B cell (primary cell): ENCODE data around the gene LTBP2. TPM values are rescaled to one million over a fixed set of nuclear protein-coding genes. Genes with fewer than 3 reads are reported as not detected.
"Not testable (repeated sequence)": the region's sequence is repeated elsewhere in the genome, so short reads cannot be mapped to it uniquely, and the experiment has no call there.

Source experiments
- ATAC-seq: fragments of 200-7000 bp; cut with Tn5 transposase; one replicate; pipeline ENCODE4 v1.10.0; 2021; ENCODE audit warnings: low read depth, mild to moderate bottlenecking, moderate number of reproducible peaks, moderate library complexity
- CTCF ChIA-PET: fragments of 350-600 bp; sonication (Branson Sonifier 250); formaldehyde crosslinking; loops from one replicate; lab custom pipeline; 2021; ENCODE audit warnings: antibody characterized with exemption, inconsistent platforms; lab: Charles Lee
- POLR2A ChIA-PET: fragments of 350-600 bp; sonication (Branson Sonifier 250); formaldehyde crosslinking; loops from one replicate; lab custom pipeline; 2021; ENCODE audit warnings: antibody characterized with exemption; lab: Charles Lee
- DNase-seq: peaks from one replicate; pipeline ENCODE4 v3.0.0; 2013
- H2AFZ ChIP-seq: 2 replicates; pipeline ENCODE4 v1.6.1; 2012; ENCODE audit warnings: mild to moderate bottlenecking, low read depth, low read length; ENCODE audit not compliant: insufficient read depth, poor library complexity, severe bottlenecking
- H3K27ac ChIP-seq, 2 donors: 1 replicate in 1 of 2; 2 replicates in 1 of 2; pipeline ENCODE4 v1.5.1; 2012 to 2013; ENCODE audit warnings: low read length in 2 of 2, mild to moderate bottlenecking in 2 of 2, moderate library complexity in 1 of 2
- H3K27me3 ChIP-seq, 4 experiments: fragments of 200-600 bp in 1 of 4; sonication (generic) in 1 of 4; replicated peaks in 1 of 4; 1 replicate in 2 of 4; 2 replicates in 2 of 4; pipeline versions ENCODE4 v1.6.1 to v1.7.0; 2013 to 2016; ENCODE audit warnings: low read length in 3 of 4, mild to moderate bottlenecking in 2 of 4, mixed read lengths in 1 of 4, moderate library complexity in 1 of 4; ENCODE audit not compliant: insufficient read depth in 4 of 4, control insufficient read depth in 3 of 4; ENCODE audit errors: control extremely low read depth in 1 of 4
- H3K36me3 ChIP-seq, 2 experiments: replicated peaks in 1 of 2; 1 replicate in 1 of 2; 2 replicates in 1 of 2; pipeline versions ENCODE4 v1.6.1 to v1.7.1; 2013; ENCODE audit warnings: low read length in 1 of 2; ENCODE audit not compliant: insufficient read depth in 2 of 2, control insufficient read depth in 1 of 2; ENCODE audit errors: control extremely low read depth in 1 of 2, extremely low read depth in 1 of 2
- H3K4me1 ChIP-seq, 2 donors: fragments of 200-600 bp in 1 of 2; sonication (generic) in 1 of 2; 1 replicate in 1 of 2; 2 replicates in 1 of 2; pipeline versions ENCODE4 v1.5.1 to v1.6.1; 2013 to 2017; ENCODE audit warnings: low read length in 2 of 2; ENCODE audit not compliant: control insufficient read depth in 2 of 2, insufficient read depth in 2 of 2
- H3K4me2 ChIP-seq: replicated peaks from 2 replicates; pipeline ENCODE3; 2012; ENCODE audit warnings: mild to moderate bottlenecking, low read depth, low read length; ENCODE audit not compliant: poor library complexity, severe bottlenecking
- H3K4me3 ChIP-seq, 5 experiments: fragments of 200-600 bp in 1 of 5; sonication (generic) in 1 of 5; 1 replicate in 3 of 5; 2 replicates in 2 of 5; pipeline versions ENCODE4 v1.5.1 to v1.7.0; 2011 to 2016; ENCODE audit warnings: low read length in 4 of 5, mild to moderate bottlenecking in 4 of 5, low read depth in 2 of 5, control low read depth in 1 of 5, moderate library complexity in 1 of 5; ENCODE audit not compliant: insufficient read depth in 1 of 5; ENCODE audit errors: control extremely low read depth in 1 of 5, extremely low read depth in 1 of 5
- H3K79me2 ChIP-seq: fragments of 200-600 bp; sonication (generic); one replicate; pipeline ENCODE4 v1.6.0; 2016; ENCODE audit warnings: low read length; ENCODE audit not compliant: control insufficient read depth, insufficient read depth
- H3K9ac ChIP-seq: fragments of 200-600 bp; sonication (generic); 2 replicates; pipeline ENCODE4 v1.6.1; 2017; ENCODE audit warnings: mild to moderate bottlenecking, low read length, moderate library complexity
- H3K9me3 ChIP-seq, 3 donors: one replicate each; pipeline versions ENCODE4 v1.6.1 to v1.7.1; 2013; ENCODE audit warnings: low read length in 2 of 3; ENCODE audit not compliant: control insufficient read depth in 2 of 3, insufficient read depth in 1 of 3; ENCODE audit errors: control extremely low read depth in 1 of 3
- H4K20me1 ChIP-seq: 2 replicates; pipeline ENCODE4 v1.6.0; 2012; ENCODE audit warnings: mild to moderate bottlenecking, low read length; ENCODE audit not compliant: insufficient read depth, control insufficient read depth, poor library complexity, severe bottlenecking
- H3K27ac Mint-ChIP-seq: one replicate; pipeline ENCODE4 v1.8.0; 2021; ENCODE audit warnings: mixed read lengths
- H3K27me3 Mint-ChIP-seq: one replicate; pipeline ENCODE4 v1.8.0; 2021; ENCODE audit warnings: mixed read lengths
- H3K4me1 Mint-ChIP-seq: one replicate; pipeline ENCODE4 v1.8.0; 2021; ENCODE audit warnings: mixed read lengths
- H3K4me3 Mint-ChIP-seq: one replicate; pipeline ENCODE4 v1.8.0; 2021; ENCODE audit warnings: mixed read lengths
- H3K9me3 Mint-ChIP-seq: one replicate; pipeline ENCODE4 v1.8.0; 2022; ENCODE audit warnings: mixed read lengths; ENCODE audit not compliant: insufficient read depth
- EZH2 ChIP-seq: IDR thresholded peaks from 2 replicates; pipeline ENCODE4 v1.6.1; 2012; ENCODE audit warnings: borderline replicate concordance, low read depth, mild to moderate bottlenecking, moderate library complexity, low read length; ENCODE audit not compliant: insufficient read depth, poor library complexity, severe bottlenecking
- WGBS: methylation state at CpG from one replicate; pipeline ENCODE4 v1.1.5; 2013; ENCODE audit warnings: missing lambda C conversion rate; ENCODE audit not compliant: insufficient coverage; 5-methylcytosine and 5-hydroxymethylcytosine counted together
- intact Hi-C: fragments of 100-400 bp; cut with micrococcal nuclease; formaldehyde crosslinking; loops from one replicate; pipeline ENCODE4 v1.10.0; 2022
- polyA plus RNA-seq: library from polyadenylated mRNA; depleted of rRNA; stranded (reverse); fragments of >200 nt; gene quantifications from 2 replicates; pipeline ENCODE4 v1.2.3, GENCODE V29; 2012
- total RNA-seq, 2 donors: library from RNA; stranded (reverse); fragments of 120-200 nt in 1 of 2; gene quantifications; 1 replicate in 1 of 2; 2 replicates in 1 of 2; pipeline versions ENCODE4 v1.2.3 to v1.2.4, GENCODE V29; 2013 to 2022
- TF ChIP-seq, protein P1 (sequence below): fragments of 200-600 bp; IDR thresholded peaks from one replicate; pipeline ENCODE4 v1.8.0; 2022; ENCODE audit warnings: antibody characterized with exemption, mild to moderate bottlenecking

The LTBP2 gene
- total and polyA plus RNA-seq, 2 donors (not counting 1 experiment from before 2014, with no cell fraction given): 0.12 to 0.22 TPM

DNA sequence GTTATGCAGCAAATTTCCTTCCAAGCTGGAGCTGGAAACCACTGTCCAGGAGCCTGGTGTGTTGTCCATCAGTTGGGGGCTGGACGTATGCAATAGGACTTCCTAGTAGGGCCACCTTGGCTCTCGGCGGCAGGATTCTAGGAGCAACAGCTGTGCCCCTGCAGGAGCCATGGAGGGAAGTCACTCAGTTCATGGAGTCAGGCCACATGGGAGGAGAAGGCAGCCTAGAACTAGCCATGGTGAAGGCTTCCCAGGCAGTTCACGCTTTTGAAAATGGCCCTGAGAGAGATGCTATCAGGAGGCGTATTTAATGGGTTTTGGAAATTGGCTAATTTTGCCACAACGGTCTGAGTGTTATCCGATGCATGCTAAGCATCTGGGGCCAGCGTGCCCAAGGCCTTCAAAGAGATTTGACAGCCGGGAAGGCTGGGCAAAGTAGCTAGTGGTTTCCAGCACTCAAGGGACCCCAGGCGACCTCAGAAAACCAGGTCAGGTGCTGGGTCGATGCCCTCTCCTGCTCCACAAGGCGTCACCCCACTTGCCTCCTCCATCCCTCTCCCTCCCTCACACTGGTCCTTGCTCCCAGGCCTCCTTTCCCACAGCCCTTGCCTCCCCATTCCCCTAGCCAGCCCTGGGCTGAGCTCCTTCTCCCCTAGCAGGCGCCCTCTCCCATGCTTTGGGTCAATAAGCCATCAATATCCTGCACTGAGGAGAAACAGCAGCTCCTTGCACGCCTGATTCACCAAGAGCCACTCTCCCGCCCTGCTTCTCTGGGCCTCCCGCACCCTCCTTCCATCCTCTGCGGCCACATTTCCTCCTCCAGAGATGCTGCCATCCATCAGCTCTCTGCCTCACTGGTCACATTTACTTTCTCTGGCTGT lies 155.1 kb downstream of the LTBP2 start:
- WGBS: 89% methylated on average over 17 of the region's 17 CpGs
- no peak overlapping the region for H3K9ac ChIP-seq
- DNase-seq: no peak
- intact Hi-C loops: no loop called here
- no peaks in the 10 kb centered on the region for H3K79me2 ChIP-seq
- no peaks in the 10 kb centered on the region for H3K4me1 Mint-ChIP-seq
- H3K9me3 ChIP-seq: no peaks in the 10 kb centered on the region
- H4K20me1 ChIP-seq: no peaks in the 10 kb centered on the region
- H2AFZ ChIP-seq: no peak overlapping the region
- no peak overlapping the region for H3K4me2 ChIP-seq
- H3K27me3 ChIP-seq: no peaks in the 10 kb centered on the region
- no peak overlapping the region for H3K27ac Mint-ChIP-seq
- no peak for ATAC-seq
- no peaks in the 10 kb centered on the region for H3K4me1 ChIP-seq
- H3K4me3 ChIP-seq: no peak overlapping the region
- CTCF ChIA-PET: interaction anchor here (1.1 to 1.4 kb wide), 2 partner anchors 17 to 22 kb away, joined by 3 read pairs; no protein-coding TSS in a partner anchor
- no peak overlapping the region for H3K27ac ChIP-seq
- H3K36me3 ChIP-seq: no peaks in the 10 kb centered on the region
- H3K4me3 Mint-ChIP-seq: no peak overlapping the region
- H3K27me3 Mint-ChIP-seq: peaks cover 25% of the 10 kb centered on the region
- H3K9me3 Mint-ChIP-seq: peaks cover 2% of the 10 kb centered on the region
- POLR2A ChIA-PET: no interaction called here
- TF ChIP-seq, protein P1, sequence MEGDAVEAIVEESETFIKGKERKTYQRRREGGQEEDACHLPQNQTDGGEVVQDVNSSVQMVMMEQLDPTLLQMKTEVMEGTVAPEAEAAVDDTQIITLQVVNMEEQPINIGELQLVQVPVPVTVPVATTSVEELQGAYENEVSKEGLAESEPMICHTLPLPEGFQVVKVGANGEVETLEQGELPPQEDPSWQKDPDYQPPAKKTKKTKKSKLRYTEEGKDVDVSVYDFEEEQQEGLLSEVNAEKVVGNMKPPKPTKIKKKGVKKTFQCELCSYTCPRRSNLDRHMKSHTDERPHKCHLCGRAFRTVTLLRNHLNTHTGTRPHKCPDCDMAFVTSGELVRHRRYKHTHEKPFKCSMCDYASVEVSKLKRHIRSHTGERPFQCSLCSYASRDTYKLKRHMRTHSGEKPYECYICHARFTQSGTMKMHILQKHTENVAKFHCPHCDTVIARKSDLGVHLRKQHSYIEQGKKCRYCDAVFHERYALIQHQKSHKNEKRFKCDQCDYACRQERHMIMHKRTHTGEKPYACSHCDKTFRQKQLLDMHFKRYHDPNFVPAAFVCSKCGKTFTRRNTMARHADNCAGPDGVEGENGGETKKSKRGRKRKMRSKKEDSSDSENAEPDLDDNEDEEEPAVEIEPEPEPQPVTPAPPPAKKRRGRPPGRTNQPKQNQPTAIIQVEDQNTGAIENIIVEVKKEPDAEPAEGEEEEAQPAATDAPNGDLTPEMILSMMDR: no peak
- no peak for TF ChIP-seq EZH2

DNA sequence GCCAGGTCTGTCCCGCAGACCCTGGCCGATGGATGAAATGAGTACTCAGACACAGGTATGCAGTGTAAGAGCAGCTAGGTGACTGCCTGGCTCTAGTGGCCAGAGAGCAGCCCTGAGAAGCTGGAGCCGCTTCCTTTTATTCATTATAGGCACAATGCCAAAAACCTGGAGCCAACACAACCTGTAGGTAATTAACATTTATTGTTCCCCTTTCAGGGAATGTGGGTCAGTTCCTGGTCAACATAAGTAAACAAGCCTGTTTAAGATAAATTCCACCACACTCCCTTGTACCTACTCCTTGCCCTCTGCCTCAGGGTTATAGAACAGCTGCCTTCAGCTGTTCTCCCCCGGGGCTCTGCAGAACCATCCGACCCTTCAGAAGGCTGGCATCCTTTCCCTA lies 157.6 kb downstream of the LTBP2 start:
- H3K4me1 ChIP-seq, H3K36me3 ChIP-seq, H3K27ac Mint-ChIP-seq, H3K4me3 ChIP-seq, H3K4me3 Mint-ChIP-seq, H3K4me2 ChIP-seq, H3K9me3 Mint-ChIP-seq, H2AFZ ChIP-seq, ATAC-seq, DNase-seq, H3K79me2 ChIP-seq, H3K27ac ChIP-seq, H3K4me1 Mint-ChIP-seq, H3K27me3 Mint-ChIP-seq, H3K9ac ChIP-seq, H3K9me3 ChIP-seq, H4K20me1 ChIP-seq, POLR2A ChIA-PET, intact Hi-C loops, H3K27me3 ChIP-seq: not testable (repeated sequence)
- 100% methylated on average over 2 of the region's 5 CpGs for WGBS
- CTCF ChIA-PET: interaction anchor here (1.6 kb wide), 1 partner anchor 25 kb away, joined by 5 read pairs; no protein-coding TSS in a partner anchor

Other genes starting within 250 kb of the LTBP2 start
- not detected in 2 replicates for gene SYNDIG1L, start 186.0 kb downstream of the LTBP2 start, total RNA-seq
- 0.16 and 0.22 TPM in 2 replicates for gene SYNDIG1L, start 186.0 kb downstream of the LTBP2 start, polyA plus RNA-seq
- gene NPC2, start 118.9 kb downstream of the LTBP2 start, total RNA-seq: 93.8 and 95.3 TPM in 2 replicates
- 150 and 154 TPM in 2 replicates for gene NPC2, start 118.9 kb downstream of the LTBP2 start, polyA plus RNA-seq
- 28.3 and 30.0 TPM in 2 replicates for gene ISCA2, start 118.5 kb downstream of the LTBP2 start, total RNA-seq
- gene ISCA2, start 118.5 kb downstream of the LTBP2 start, polyA plus RNA-seq: 7.5 and 14.1 TPM in 2 replicates
- gene AREL1, start 100.8 kb upstream of the LTBP2 start, total RNA-seq: 39.4 and 44.4 TPM in 2 replicates
- 19.2 and 20.7 TPM in 2 replicates for gene AREL1, start 100.8 kb upstream of the LTBP2 start, polyA plus RNA-seq
- 40.6 and 41.6 TPM in 2 replicates for gene FCF1, start 100.9 kb upstream of the LTBP2 start, total RNA-seq
- 21.1 and 29.5 TPM in 2 replicates for gene FCF1, start 100.9 kb upstream of the LTBP2 start, polyA plus RNA-seq
- 116 and 124 TPM in 2 replicates for gene YLPM1, start 151.1 kb upstream of the LTBP2 start, total RNA-seq
- gene YLPM1, start 151.1 kb upstream of the LTBP2 start, polyA plus RNA-seq: 22.4 and 38.9 TPM in 2 replicates